GM12801 (cell line): ENCODE data around the gene SPAG9.

Experiments used
- TF ChIP-seq, protein P1 (sequence below): IDR thresholded peaks from one replicate; pipeline ENCODE4 v1.5.1; 2011; ENCODE audit warnings: control low read depth; ENCODE audit not compliant: insufficient read length; ENCODE audit errors: extremely low read depth

Gene SPAG9

DNA sequence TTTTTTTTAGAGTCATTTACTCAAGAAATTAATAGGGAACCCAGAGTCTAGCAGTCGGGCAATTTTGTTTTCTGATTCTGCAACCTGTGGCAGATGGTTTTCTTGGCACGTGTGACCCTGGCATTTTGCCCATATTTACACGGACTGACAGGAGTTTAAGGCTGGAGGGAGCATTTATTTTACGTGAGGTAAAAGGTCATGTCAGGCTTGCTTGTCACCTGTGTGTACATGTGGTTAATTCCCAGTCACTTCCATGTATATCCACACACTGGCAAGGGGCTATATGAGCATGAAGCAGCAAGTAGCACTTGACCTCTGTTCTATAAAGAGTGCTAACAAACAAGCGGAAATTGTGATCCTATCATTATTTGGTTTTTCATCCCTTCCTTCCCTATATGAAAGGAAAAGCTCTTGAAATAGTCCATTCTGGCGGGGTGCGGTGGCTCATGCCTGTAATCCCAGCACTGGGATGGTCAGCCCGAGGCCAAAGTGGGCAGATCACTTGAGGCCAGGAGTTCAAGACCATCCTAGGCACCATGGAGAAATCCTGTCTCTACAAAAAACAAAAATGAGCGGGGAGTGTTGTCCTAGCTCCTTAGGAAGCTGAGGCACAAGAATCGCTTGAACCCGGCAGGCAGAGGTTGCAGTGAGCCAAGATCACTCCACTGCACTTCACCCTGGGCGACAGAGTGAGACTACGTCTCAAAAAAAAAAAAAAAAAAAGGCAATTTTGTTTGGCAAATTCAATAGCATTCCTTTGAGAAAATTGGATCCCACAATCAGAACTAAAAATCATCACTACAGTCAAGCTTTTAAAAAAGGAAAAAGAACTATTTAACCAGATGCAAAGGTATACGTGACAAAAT, 2.1 kb downstream of the SPAG9 start:
- TF ChIP-seq, protein P1, sequence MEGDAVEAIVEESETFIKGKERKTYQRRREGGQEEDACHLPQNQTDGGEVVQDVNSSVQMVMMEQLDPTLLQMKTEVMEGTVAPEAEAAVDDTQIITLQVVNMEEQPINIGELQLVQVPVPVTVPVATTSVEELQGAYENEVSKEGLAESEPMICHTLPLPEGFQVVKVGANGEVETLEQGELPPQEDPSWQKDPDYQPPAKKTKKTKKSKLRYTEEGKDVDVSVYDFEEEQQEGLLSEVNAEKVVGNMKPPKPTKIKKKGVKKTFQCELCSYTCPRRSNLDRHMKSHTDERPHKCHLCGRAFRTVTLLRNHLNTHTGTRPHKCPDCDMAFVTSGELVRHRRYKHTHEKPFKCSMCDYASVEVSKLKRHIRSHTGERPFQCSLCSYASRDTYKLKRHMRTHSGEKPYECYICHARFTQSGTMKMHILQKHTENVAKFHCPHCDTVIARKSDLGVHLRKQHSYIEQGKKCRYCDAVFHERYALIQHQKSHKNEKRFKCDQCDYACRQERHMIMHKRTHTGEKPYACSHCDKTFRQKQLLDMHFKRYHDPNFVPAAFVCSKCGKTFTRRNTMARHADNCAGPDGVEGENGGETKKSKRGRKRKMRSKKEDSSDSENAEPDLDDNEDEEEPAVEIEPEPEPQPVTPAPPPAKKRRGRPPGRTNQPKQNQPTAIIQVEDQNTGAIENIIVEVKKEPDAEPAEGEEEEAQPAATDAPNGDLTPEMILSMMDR = no peak

DNA sequence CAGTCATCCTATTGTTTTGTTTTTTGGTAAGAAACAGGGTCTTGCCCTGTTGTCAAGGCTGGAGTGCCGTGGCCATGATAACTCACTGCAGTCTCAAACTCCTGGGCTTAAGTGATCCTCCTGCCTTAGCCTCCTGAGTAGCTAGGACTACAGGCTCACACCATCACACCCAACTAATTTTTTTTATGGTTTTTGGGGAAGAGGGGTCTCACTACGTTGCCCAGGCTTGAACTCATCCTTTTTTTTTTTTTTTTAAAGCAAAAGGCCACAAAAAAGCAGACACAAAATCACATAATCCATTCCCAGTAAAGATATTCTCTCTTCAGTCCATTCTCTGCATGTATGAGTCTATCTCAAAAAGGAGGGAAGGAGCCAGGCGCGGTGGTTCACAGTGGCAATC, 5.5 kb downstream of the SPAG9 start:
- TF ChIP-seq, protein P1 = no peak

DNA sequence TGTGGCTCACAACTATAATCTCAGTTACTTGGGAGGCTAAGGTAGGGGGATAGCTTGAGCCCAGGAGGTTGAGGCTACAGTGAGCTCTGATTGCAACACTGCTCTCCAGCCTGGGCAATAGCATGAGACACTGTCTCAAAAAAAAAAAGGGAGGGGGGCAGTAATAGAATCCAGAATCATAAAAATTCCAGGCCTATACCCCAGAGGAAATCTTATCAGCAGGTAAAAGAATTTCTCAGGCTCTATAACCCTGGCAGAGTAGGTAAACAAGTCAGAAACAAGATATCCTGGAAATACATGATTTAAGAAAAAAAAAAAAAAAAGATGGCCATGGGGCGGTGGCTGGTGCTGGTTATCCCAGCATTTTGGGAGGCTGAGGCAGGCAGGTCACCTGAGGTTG, 12.9 kb downstream of the SPAG9 start:
- TF ChIP-seq, protein P1 = no peak

DNA sequence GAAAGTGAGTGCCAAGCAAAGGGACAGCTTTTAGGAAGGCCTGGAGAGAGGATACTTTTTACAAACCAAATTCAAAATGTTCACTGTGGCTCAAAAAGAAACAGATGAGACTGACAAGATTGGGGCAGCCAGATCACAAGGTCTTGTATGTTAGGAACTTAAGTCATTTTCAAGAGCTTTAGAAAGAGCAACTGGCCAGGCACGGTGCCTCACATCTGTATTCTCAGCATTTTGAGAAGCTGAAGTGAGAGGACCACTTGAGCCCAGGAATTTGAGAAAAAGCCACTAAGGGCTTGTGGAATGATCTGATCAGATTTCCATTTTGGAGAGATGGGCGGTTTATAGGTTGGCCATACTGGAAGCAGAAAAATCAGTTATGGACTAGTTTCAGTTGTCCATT, 17.2 kb downstream of the SPAG9 start:
- TF ChIP-seq, protein P1 = no peak

DNA sequence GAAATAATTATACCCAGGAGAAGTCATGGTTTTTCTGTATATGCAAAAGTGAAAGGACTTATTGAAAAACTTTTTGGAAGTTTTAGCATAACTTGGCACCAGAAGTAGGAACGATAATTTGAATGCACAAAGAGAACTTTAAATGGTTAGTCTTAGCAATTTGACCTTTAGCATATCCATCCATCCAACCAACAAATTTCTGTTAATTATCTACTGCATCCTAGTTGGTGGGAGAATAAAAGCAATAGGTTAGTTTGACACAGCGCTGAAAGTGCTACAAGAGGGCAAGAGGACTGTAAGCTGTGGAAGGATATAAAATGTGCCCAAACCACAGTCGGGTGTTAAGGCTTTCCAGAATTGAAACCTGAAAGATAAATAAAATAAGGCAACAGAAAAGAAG, 17.6 kb downstream of the SPAG9 start:
- TF ChIP-seq, protein P1 = no peak

DNA sequence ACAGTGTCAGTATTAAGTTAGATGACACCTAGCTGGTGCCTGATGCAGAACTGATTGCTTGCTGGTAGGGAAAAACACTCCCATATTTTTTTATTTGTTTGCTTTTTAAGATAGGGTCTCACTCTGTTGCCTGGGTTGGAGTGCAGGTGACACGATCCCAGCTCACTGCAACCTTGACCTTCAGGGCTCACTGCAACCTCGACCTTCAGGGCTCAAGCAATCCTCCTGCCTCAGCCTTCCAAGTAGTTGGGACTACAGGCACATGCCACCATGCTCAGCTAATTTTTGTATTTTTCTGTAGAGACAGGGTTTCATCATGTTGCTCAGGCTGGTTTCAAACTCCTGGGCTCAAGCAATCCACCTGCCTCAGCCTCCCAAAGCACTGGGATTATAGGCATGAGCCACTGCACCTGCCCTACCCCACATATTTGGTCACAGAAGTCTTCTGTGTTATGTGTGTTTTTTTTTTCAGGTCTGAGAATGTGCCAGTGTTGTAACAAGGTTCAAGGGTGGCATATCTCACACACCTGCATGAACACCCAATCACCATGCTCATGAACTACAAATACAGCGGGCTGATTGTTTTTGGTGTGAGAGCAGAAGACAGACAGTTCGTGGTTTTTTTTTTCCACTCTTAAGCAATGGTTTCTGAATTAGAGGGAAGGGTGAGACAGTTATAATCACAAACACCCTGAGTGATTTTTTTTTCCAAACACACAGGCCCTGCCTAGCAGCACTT, 22.8 kb downstream of the SPAG9 start:
- TF ChIP-seq, protein P1 = no peak

DNA sequence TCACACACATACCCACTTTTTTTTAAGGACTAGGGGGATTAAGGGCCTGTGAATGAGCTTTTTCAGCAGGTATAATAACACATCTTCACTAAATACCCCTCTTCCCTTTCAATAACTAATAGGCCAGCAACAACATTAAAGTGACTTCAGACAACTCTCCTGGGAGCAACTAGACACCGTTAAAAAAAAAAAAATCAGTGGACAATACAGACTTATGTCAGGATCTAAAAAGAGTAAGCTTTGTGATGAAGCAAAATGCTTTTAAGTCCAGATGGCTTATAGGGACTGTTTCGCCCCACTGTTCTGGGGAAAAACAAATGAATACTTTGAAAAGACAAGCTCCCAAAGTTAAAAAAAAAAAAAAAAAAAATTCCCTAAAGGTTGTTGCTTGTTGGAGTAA, 29.0 kb downstream of the SPAG9 start:
- TF ChIP-seq, protein P1 = no peak
